NCI-H1417 treated with DMSO at 0.1 percent for 48 hours (cell line): Measurements from ENCODE around the gene CD5L.

Experiments
- DNase-seq: peaks from one replicate; lab custom pipeline; 2025; lab: John Stamatoyannopoulos, UW

The CD5L gene

GRCh38 chr1:157841708-157842107 is at the start of gene CD5L:
TSS of gene CD5L (minus strand) at chr1:157841808. CDS start at chr1:157841701, 107 bp downstream.
- no peak for DNase-seq

GRCh38 chr1:157882580-157882979 is 41.0 kb upstream of the CD5L start:
- DNase-seq = no peak

- DNase-seq = no peak
These were observed 39.0 kb upstream of the CD5L start for GRCh38 chr1:157880621-157881020.

GRCh38 chr1:157878059-157878458 is 36.5 kb upstream of the CD5L start:
- no peak for DNase-seq

- DNase-seq = no peak
These were observed 28.9 kb upstream of the CD5L start for GRCh38 chr1:157870490-157870889.

GRCh38 chr1:157868654-157869053 is 27.0 kb upstream of the CD5L start:
- no peak for DNase-seq

- no peak for DNase-seq
These were observed 20.8 kb upstream of the CD5L start for GRCh38 chr1:157862114-157863070.

GRCh38 chr1:157856538-157856937 is 14.9 kb upstream of the CD5L start:
- DNase-seq = no peak

GRCh38 chr1:157852476-157852875 is 10.9 kb upstream of the CD5L start:
- no peak for DNase-seq

GRCh38 chr1:157849229-157849875 is 7.7 kb upstream of the CD5L start:
- no peak for DNase-seq

GRCh38 chr1:157844089-157844830 is 2.7 kb upstream of the CD5L start:
- no peak for DNase-seq

GRCh38 chr1:157842939-157843338 is 1.3 kb upstream of the CD5L start:
- no peak for DNase-seq

- DNase-seq = no peak
These were observed 2.6 kb downstream of the CD5L start for GRCh38 chr1:157838966-157839365.

GRCh38 chr1:157834430-157834829 is 7.2 kb downstream of the CD5L start:
- DNase-seq = no peak

GRCh38 chr1:157833145-157833544 is 8.5 kb downstream of the CD5L start:
- no peak for DNase-seq

- DNase-seq = no peak
These were observed 9.5 kb downstream of the CD5L start for GRCh38 chr1:157831968-157832626.

- DNase-seq = no peak
These were observed 10.7 kb downstream of the CD5L start for GRCh38 chr1:157830887-157831286.

- no peak for DNase-seq
These were observed 11.9 kb downstream of the CD5L start for GRCh38 chr1:157829711-157830110.

- DNase-seq = no peak
These were observed 12.4 kb downstream of the CD5L start for GRCh38 chr1:157829210-157829609.

- no peak for DNase-seq
These were observed 21.3 kb downstream of the CD5L start for GRCh38 chr1:157820299-157820698.

- no peak for DNase-seq
These were observed 21.7 kb downstream of the CD5L start, which contains the start of gene FCRL1 for GRCh38 chr1:157819896-157820295. TSS of gene FCRL1 (minus strand) at chr1:157820120. CDS start at chr1:157820037, 83 bp downstream.

- DNase-seq = no peak
These were observed 22.4 kb downstream of the CD5L start for GRCh38 chr1:157819215-157819614.
